A549 (cell line): ENCODE data around the gene TRNP1. TPM values are rescaled to one million over a fixed set of nuclear protein-coding genes. Genes with fewer than 3 reads are reported as not detected.
A peak's percentile ranks its signal among the peaks of the same experiment; 100 is the strongest.

Experiments used
- ATAC-seq, 2 experiments: fragments of 200-7000 bp in 1 of 2; fragments of >200 bp in 1 of 2; cut with Nextera tagmentation in 1 of 2; cut with Tn5 transposase in 1 of 2; 3 replicates each; pipeline versions ENCODE4 v1.8.0 to v1.9.1; 2018 to 2020; ENCODE audit warnings: mild to moderate bottlenecking in 1 of 2, moderate library complexity in 1 of 2
- CTCF ChIA-PET: fragments of 300-600 bp; sonication (Branson Sonifier 250); formaldehyde crosslinking; extraction: SDS; loops from one replicate; lab custom pipeline; 2021; ENCODE audit warnings: antibody characterized with exemption, inconsistent platforms; lab: Yijun Ruan, JAX
- POLR2A ChIA-PET: fragments of 350-600 bp; formaldehyde crosslinking; extraction: SDS; loops from one replicate; lab custom pipeline; 2021; ENCODE audit warnings: antibody characterized with exemption, inconsistent platforms; lab: Yijun Ruan, JAX
- DNase-seq, 2 experiments: peaks; one replicate each; pipeline versions ENCODE4 v3.0.0 to v3.0.0-alpha.2; 2011 to 2016; ENCODE audit warnings: low read depth in 1 of 2, low spot score in 1 of 2
- FAIRE-seq: peaks from 2 replicates; lab custom pipeline; 2011; peaks lifted over from hg19 to GRCh38; lab: Jason Lieb, UNC
- H3K27ac ChIP-seq, 2 experiments: fragments of >200 bp; sonication (Bioruptor Twin); formaldehyde crosslinking; 3 replicates each; pipeline ENCODE4 v1.5.1; 2016 to 2017
- H3K4me1 ChIP-seq: fragments of >200 bp; sonication (Bioruptor Twin); formaldehyde crosslinking; 3 replicates; pipeline ENCODE4 v1.6.1; 2016
- H3K4me2 ChIP-seq: fragments of >200 bp; sonication (Bioruptor Twin); formaldehyde crosslinking; 3 replicates; pipeline ENCODE4 v1.6.1; 2016
- H3K4me3 ChIP-seq: fragments of >200 bp; sonication (Bioruptor Twin); formaldehyde crosslinking; 3 replicates; pipeline ENCODE4 v1.5.1; 2016
- H3K9me3 ChIP-seq: fragments of >200 bp; sonication (Bioruptor Twin); formaldehyde crosslinking; 3 replicates; pipeline ENCODE4 v1.6.1; 2016
- BHLHE40 ChIP-seq: IDR thresholded peaks from 2 replicates; pipeline ENCODE4 v1.6.1; 2012; ENCODE audit warnings: low read depth, low read length, inconsistent platforms
- CHD2 ChIP-seq: fragments of 150-350 bp; IDR thresholded peaks from 2 replicates; pipeline ENCODE4 v1.6.1; 2014; ENCODE audit warnings: low read length; ENCODE audit not compliant: partially characterized antibody
- EHF ChIP-seq: fragments of 250-450 bp; sonication (Bioruptor Pico); IDR thresholded peaks from 2 replicates; pipeline ENCODE4 v1.5.0; 2020; ENCODE audit warnings: mild to moderate bottlenecking
- EHMT2 ChIP-seq: fragments of 200-600 bp; sonication (generic); IDR thresholded peaks from 2 replicates; pipeline ENCODE4 v1.6.1; 2016; ENCODE audit warnings: antibody characterized with exemption, low read depth, mild to moderate bottlenecking, moderate library complexity
- FOSB ChIP-seq: fragments of 250-450 bp; sonication (Bioruptor Pico); IDR thresholded peaks from 2 replicates; pipeline ENCODE4 v1.5.0; 2020; ENCODE audit warnings: mild to moderate bottlenecking, moderate library complexity
- FOSL2 ChIP-seq, 2 experiments: fragments of 450-650 bp in 1 of 2; fragments of >200 bp in 1 of 2; sonication (Bioruptor Twin) in 1 of 2; formaldehyde crosslinking; IDR thresholded peaks; 2 replicates each; pipeline versions ENCODE4 v1.5.0 to v1.6.1; 2016 to 2020; ENCODE audit warnings: mild to moderate bottlenecking in 1 of 2, moderate library complexity in 1 of 2
- FOXS1 ChIP-seq: fragments of 250-450 bp; sonication (Bioruptor Pico); IDR thresholded peaks from 2 replicates; pipeline ENCODE4 v1.5.0; 2020; ENCODE audit warnings: mild to moderate bottlenecking, moderate library complexity
- HDAC2 ChIP-seq: fragments of 200-600 bp; sonication (generic); IDR thresholded peaks from 2 replicates; pipeline ENCODE4 v1.6.1; 2016
- JUN ChIP-seq, 2 experiments: fragments of >200 bp; sonication (Bioruptor Twin); formaldehyde crosslinking; IDR thresholded peaks; 2 replicates in 1 of 2; 3 replicates in 1 of 2; pipeline ENCODE4 v1.6.1; 2016 to 2017
- JUNB ChIP-seq: fragments of >200 bp; sonication (Bioruptor Twin); formaldehyde crosslinking; IDR thresholded peaks from 2 replicates; pipeline ENCODE4 v1.6.1; 2016
- MYC ChIP-seq: IDR thresholded peaks from 2 replicates; pipeline ENCODE4 v1.6.1; 2012; ENCODE audit warnings: mild to moderate bottlenecking, inconsistent platforms, low read length, improper control_type of control experiment, borderline replicate concordance
- NFE2L2 ChIP-seq: fragments of 150-350 bp; conservative IDR thresholded peaks from 2 replicates; pipeline ENCODE4 v1.6.1; 2014; ENCODE audit warnings: low read length
- PHF8 ChIP-seq: fragments of 200-600 bp; sonication (generic); IDR thresholded peaks from 2 replicates; pipeline ENCODE4 v1.6.1; 2016; ENCODE audit warnings: low read depth, mild to moderate bottlenecking, antibody characterized with exemption, moderate library complexity, borderline replicate concordance
- RCOR1 ChIP-seq: fragments of 150-350 bp; IDR thresholded peaks from 2 replicates; pipeline ENCODE4 v1.6.1; 2014; ENCODE audit warnings: antibody characterized with exemption, low read length, low read depth
- SMC3 ChIP-seq: fragments of >200 bp; sonication (Bioruptor Twin); formaldehyde crosslinking; IDR thresholded peaks from 3 replicates; pipeline ENCODE4 v1.6.1; 2018; ENCODE audit warnings: inconsistent platforms
- SREBF2 ChIP-seq: fragments of 450-650 bp; IDR thresholded peaks from 2 replicates; pipeline ENCODE4 v1.6.1; 2014; ENCODE audit warnings: mild to moderate bottlenecking, moderate library complexity
- TFCP2L1 ChIP-seq: fragments of 250-450 bp; sonication (Bioruptor Pico); IDR thresholded peaks from 2 replicates; pipeline ENCODE4 v1.5.0; 2021; ENCODE audit warnings: mild to moderate bottlenecking
- WGBS: methylation state at CpG from one replicate; pipeline ENCODE4 v1.1.6; 2017; ENCODE audit errors: missing lambda C conversion rate; 5-methylcytosine and 5-hydroxymethylcytosine counted together
- polyA plus RNA-seq, 4 experiments: library from polyadenylated mRNA; depleted of rRNA in 3 of 4; stranded (reverse); fragments of >200 nt; fragmentation: RNase III in 1 of 4; extraction: RNeasy Plus Mini Kit Qiagen cat#74134 plus additional on column Dnase treatment in 1 of 4; gene quantifications; 2 replicates in 3 of 4; 3 replicates in 1 of 4; pipeline ENCODE4 v1.2.3, GENCODE V29; 2011 to 2017
- TF ChIP-seq, protein P1 (sequence below): fragments of 200-600 bp; sonication (generic); IDR thresholded peaks from 2 replicates; pipeline ENCODE4 v1.6.1; 2016; ENCODE audit warnings: antibody characterized with exemption, mild to moderate bottlenecking, moderate library complexity
- TF ChIP-seq, protein P2 (sequence below): fragments of >200 bp; sonication (Bioruptor Twin); formaldehyde crosslinking; IDR thresholded peaks from 3 replicates; pipeline ENCODE4 v1.5.1; 2016
- TF ChIP-seq, protein P3 (sequence below): IDR thresholded peaks from 2 replicates; pipeline ENCODE4 v1.6.1; 2012; ENCODE audit warnings: low read depth, borderline replicate concordance

Gene TRNP1
- polyA plus RNA-seq, 2 of the 4 experiments (the other 2 are of a cell fraction): 73.9 to 113 TPM

DNA sequence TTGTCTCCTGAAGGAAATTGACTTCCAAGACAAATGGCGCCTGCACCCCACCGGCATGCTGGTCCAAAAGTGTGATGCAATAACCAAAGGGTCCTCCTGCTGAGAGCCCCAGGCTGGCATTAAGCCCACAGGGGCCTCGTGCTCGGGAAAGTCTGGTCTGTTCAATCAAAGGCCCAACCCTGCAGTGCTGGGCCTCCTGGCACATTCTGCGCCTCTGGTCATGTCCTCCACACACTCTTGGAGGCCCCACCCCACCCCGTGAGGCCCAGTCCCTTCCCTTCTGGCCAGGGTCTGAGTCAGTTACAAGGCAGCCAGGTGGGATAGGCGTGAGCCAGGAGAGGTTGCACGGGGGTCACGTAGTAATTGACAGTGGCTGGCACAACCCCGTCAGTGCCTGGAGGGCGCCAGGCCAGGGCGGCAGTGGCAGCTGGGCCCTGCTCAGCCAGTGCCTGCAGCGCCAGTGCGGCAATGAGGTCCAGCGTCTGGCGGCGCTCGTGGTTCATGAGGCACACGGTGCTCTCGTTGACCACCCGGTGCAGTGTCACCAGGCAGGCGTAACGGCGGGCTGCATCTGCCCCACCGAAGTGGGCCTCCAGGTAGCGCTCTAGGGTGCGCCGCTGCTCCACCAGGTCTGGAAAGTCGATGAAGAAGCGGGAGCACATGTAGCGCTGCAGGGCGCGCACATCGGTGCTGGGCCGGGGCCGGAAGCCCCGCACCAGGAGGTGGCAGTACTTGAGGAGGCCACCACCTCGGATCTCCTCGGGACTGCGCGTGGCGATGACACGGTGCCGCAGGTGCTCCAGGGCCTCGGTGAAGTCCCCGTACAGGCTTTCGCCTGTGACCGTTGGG lies 12.4 kb downstream of the TRNP1 start (continued):
- TF ChIP-seq, protein P1, sequence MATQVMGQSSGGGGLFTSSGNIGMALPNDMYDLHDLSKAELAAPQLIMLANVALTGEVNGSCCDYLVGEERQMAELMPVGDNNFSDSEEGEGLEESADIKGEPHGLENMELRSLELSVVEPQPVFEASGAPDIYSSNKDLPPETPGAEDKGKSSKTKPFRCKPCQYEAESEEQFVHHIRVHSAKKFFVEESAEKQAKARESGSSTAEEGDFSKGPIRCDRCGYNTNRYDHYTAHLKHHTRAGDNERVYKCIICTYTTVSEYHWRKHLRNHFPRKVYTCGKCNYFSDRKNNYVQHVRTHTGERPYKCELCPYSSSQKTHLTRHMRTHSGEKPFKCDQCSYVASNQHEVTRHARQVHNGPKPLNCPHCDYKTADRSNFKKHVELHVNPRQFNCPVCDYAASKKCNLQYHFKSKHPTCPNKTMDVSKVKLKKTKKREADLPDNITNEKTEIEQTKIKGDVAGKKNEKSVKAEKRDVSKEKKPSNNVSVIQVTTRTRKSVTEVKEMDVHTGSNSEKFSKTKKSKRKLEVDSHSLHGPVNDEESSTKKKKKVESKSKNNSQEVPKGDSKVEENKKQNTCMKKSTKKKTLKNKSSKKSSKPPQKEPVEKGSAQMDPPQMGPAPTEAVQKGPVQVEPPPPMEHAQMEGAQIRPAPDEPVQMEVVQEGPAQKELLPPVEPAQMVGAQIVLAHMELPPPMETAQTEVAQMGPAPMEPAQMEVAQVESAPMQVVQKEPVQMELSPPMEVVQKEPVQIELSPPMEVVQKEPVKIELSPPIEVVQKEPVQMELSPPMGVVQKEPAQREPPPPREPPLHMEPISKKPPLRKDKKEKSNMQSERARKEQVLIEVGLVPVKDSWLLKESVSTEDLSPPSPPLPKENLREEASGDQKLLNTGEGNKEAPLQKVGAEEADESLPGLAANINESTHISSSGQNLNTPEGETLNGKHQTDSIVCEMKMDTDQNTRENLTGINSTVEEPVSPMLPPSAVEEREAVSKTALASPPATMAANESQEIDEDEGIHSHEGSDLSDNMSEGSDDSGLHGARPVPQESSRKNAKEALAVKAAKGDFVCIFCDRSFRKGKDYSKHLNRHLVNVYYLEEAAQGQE: peak; percentile 21; the same call in 1 of the 2 replicates
- TF ChIP-seq PHF8 (no peak), FOXS1 (CRISPR knock-in tag) (no peak)

DNA sequence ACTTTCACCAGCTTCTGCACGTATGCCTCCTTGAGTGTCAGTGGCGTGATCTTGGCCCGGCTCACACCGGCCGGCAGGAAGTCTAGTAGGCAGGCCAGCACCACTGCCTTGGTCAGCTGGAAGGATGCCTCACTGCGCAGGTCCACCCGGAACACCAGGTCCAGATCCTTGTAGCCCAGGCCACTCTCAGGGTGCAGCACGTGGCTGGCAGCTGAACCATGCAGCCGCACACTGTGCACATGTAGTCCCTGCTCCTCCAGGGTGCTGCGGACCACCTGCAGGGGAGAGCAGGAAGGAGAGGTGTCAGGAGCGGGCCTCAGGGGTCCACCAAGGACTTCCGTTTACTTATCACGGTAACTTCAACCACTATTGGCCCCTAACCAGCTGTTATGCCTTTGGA lies 13.2 kb downstream of the TRNP1 start:
- DNase-seq (no peak), ATAC-seq (no peak), FAIRE-seq (no peak)
- Histone ChIP-seq H3K4me3 (no peak overlapping the region), H3K4me2 (no peak overlapping the region), H3K4me1 (peaks cover 68% of the 10 kb centered on the region), H3K27ac (no peak overlapping the region), H3K9me3 (no peaks in the 10 kb centered on the region)
- ChIA-PET CTCF (interaction anchor here (1.1 to 9.1 kb wide), 4 partner anchors 9 to 40 kb away, joined by 3 to 51 read pairs (median 8); no protein-coding TSS in a partner anchor), POLR2A (interaction anchor here (0.6 kb wide), 1 partner anchor 195 kb away, joined by 3 read pairs; no protein-coding TSS in a partner anchor)
- TF ChIP-seq CHD2 (no peak), EHMT2 (no peak), TFCP2L1 (no peak), SREBF2 (no peak), NFE2L2 (no peak), FOXS1 (CRISPR knock-in tag) (no peak), JUN (IDR thresholded peaks at IDR 0.05) (no peak), FOSB (CRISPR knock-in tag) (no peak), MYC (no peak), JUNB (no peak), BHLHE40 (no peak), FOSL2 (IDR thresholded peaks at IDR 0.05) (no peak), FOSL2 (CRISPR knock-in tag; IDR thresholded peaks at IDR 0.05) (no peak), RCOR1 (no peak), EHF (CRISPR knock-in tag) (no peak), SMC3 (no peak), HDAC2 (no peak)
- TF ChIP-seq, protein P2, sequence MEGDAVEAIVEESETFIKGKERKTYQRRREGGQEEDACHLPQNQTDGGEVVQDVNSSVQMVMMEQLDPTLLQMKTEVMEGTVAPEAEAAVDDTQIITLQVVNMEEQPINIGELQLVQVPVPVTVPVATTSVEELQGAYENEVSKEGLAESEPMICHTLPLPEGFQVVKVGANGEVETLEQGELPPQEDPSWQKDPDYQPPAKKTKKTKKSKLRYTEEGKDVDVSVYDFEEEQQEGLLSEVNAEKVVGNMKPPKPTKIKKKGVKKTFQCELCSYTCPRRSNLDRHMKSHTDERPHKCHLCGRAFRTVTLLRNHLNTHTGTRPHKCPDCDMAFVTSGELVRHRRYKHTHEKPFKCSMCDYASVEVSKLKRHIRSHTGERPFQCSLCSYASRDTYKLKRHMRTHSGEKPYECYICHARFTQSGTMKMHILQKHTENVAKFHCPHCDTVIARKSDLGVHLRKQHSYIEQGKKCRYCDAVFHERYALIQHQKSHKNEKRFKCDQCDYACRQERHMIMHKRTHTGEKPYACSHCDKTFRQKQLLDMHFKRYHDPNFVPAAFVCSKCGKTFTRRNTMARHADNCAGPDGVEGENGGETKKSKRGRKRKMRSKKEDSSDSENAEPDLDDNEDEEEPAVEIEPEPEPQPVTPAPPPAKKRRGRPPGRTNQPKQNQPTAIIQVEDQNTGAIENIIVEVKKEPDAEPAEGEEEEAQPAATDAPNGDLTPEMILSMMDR: no peak
- TF ChIP-seq, protein P3, sequence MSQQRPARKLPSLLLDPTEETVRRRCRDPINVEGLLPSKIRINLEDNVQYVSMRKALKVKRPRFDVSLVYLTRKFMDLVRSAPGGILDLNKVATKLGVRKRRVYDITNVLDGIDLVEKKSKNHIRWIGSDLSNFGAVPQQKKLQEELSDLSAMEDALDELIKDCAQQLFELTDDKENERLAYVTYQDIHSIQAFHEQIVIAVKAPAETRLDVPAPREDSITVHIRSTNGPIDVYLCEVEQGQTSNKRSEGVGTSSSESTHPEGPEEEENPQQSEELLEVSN: no peak
- 86% methylated on average over 7 of the region's 13 CpGs for WGBS
